Keratinocyte (primary cell): ENCODE measurements around the gene TSBP1.

ENCODE experiments used
- EZH2 ChIP-seq: IDR thresholded peaks from one replicate; pipeline ENCODE4 v1.6.1; 2012; ENCODE audit warnings: inconsistent platforms, mild to moderate bottlenecking, low read length, moderate library complexity
- TF ChIP-seq, protein P1 (sequence below), 3 experiments: IDR thresholded peaks in 1 of 3; conservative IDR thresholded peaks in 1 of 3; optimal IDR thresholded peaks in 1 of 3; 2 replicates in 2 of 3; 3 replicates in 1 of 3; pipeline versions ENCODE3 to v1.5.1; 2011; ENCODE audit warnings: low read length in 3 of 3, mild to moderate bottlenecking in 3 of 3, moderate library complexity in 2 of 3, control low read depth in 1 of 3, inconsistent platforms in 1 of 3; ENCODE audit not compliant: insufficient read depth in 2 of 3; ENCODE audit errors: extremely low read depth in 1 of 3

- TF ChIP-seq, protein P1, sequence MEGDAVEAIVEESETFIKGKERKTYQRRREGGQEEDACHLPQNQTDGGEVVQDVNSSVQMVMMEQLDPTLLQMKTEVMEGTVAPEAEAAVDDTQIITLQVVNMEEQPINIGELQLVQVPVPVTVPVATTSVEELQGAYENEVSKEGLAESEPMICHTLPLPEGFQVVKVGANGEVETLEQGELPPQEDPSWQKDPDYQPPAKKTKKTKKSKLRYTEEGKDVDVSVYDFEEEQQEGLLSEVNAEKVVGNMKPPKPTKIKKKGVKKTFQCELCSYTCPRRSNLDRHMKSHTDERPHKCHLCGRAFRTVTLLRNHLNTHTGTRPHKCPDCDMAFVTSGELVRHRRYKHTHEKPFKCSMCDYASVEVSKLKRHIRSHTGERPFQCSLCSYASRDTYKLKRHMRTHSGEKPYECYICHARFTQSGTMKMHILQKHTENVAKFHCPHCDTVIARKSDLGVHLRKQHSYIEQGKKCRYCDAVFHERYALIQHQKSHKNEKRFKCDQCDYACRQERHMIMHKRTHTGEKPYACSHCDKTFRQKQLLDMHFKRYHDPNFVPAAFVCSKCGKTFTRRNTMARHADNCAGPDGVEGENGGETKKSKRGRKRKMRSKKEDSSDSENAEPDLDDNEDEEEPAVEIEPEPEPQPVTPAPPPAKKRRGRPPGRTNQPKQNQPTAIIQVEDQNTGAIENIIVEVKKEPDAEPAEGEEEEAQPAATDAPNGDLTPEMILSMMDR (optimal IDR thresholded peaks at IDR 0.05 in 1 of 3, IDR thresholded peaks at IDR 0.05 in 1 of 3, conservative IDR thresholded peaks at IDR 0.05 in 1 of 3; ENCODE audit: extremely low read depth in 1 of 3, insufficient read depth in 2 of 3, low read length in 3 of 3): no peak
- TF ChIP-seq EZH2: no peak
Measured at GRCh38 chr6:32371229-32371628, 474 bp downstream of the TSBP1 start.
